ENCODE data around the gene CACNA1C.

CACNA1C gene

GRCh38 chr12:2578211-2578610 is 525.4 kb downstream of the CACNA1C start:
- no peak for DNase-seq

- no peak for DNase-seq
Measured at GRCh38 chr12:2578772-2579171, 526.0 kb downstream of the CACNA1C start.

- no peak for DNase-seq
Measured at GRCh38 chr12:2580821-2581220, 528.0 kb downstream of the CACNA1C start.

- DNase-seq: no peak
Measured at GRCh38 chr12:2581293-2582045, 528.7 kb downstream of the CACNA1C start.

- DNase-seq: no peak
Measured at GRCh38 chr12:2582631-2583030, 529.8 kb downstream of the CACNA1C start.

- peak; percentile 57 for DNase-seq
Measured at GRCh38 chr12:2583091-2583497, 530.3 kb downstream of the CACNA1C start.

- no peak for DNase-seq
Measured at GRCh38 chr12:2583642-2584401, 531.0 kb downstream of the CACNA1C start.

- DNase-seq: no peak
Measured at GRCh38 chr12:2586156-2587038, 533.6 kb downstream of the CACNA1C start.

GRCh38 chr12:2588345-2588744 is 535.6 kb downstream of the CACNA1C start:
- DNase-seq: no peak

- no peak for DNase-seq
Measured at GRCh38 chr12:2589381-2589780, 536.6 kb downstream of the CACNA1C start.

- DNase-seq: no peak
Measured at GRCh38 chr12:2593045-2593444, 540.3 kb downstream of the CACNA1C start.

- DNase-seq: no peak
Measured at GRCh38 chr12:2596441-2596840, 543.7 kb downstream of the CACNA1C start.

GRCh38 chr12:2605301-2605700 is 552.5 kb downstream of the CACNA1C start:
- no peak for DNase-seq

GRCh38 chr12:2606186-2606910 is 553.6 kb downstream of the CACNA1C start:
- no peak for DNase-seq

- no peak for DNase-seq
Measured at GRCh38 chr12:2607881-2608607, 555.3 kb downstream of the CACNA1C start.

GRCh38 chr12:2608608-2608945 is 555.8 kb downstream of the CACNA1C start:
- DNase-seq: no peak

- no peak for DNase-seq
Measured at GRCh38 chr12:2609020-2609419, 556.2 kb downstream of the CACNA1C start.

GRCh38 chr12:2610358-2610757 is 557.6 kb downstream of the CACNA1C start:
- DNase-seq: no peak

- peak; percentile 8 for DNase-seq
Measured at GRCh38 chr12:2613326-2614073, 560.7 kb downstream of the CACNA1C start.

GRCh38 chr12:2614341-2614740 is 561.6 kb downstream of the CACNA1C start:
- DNase-seq: no peak

Data from stimulated activated CD4-positive, alpha-beta T cell treated with anti-CD3 and anti-CD28 coated beads, Interleukin-4, amount 100 ng/mL, for 1 hour (primary cell).